Stimulated activated CD4-positive, alpha-beta T cell treated with anti-CD3 and anti-CD28 coated beads, Interleukin-15, amount 100 ng/mL, for 1 hour (primary cell): ENCODE results near the gene ALK.

ENCODE experiments used
- DNase-seq, 2 donors: peaks; one replicate each; pipeline ENCODE4 v3.0.0-alpha.2; 2020; ENCODE audit warnings: low read depth in 1 of 2, low spot score in 1 of 2

The ALK gene

GRCh38 chr2:29910465-29910864 lies 10.9 kb downstream of the ALK start:
- no peak for DNase-seq

GRCh38 chr2:29902356-29902755 lies 19.0 kb downstream of the ALK start:
- DNase-seq, result no peak

GRCh38 chr2:29900971-29901633 lies 20.3 kb downstream of the ALK start:
- DNase-seq, result no peak

- no peak for DNase-seq
Observed at GRCh38 chr2:29898999-29899398, 22.4 kb downstream of the ALK start.

- DNase-seq, result no peak
Observed at GRCh38 chr2:29894822-29895614, 26.4 kb downstream of the ALK start.

- DNase-seq, result no peak
Observed at GRCh38 chr2:29892585-29893259, 28.7 kb downstream of the ALK start.

GRCh38 chr2:29881089-29881730 lies 40.2 kb downstream of the ALK start:
- no peak for DNase-seq

GRCh38 chr2:29880084-29880483 lies 41.3 kb downstream of the ALK start:
- no peak for DNase-seq

GRCh38 chr2:29879456-29879855 lies 41.9 kb downstream of the ALK start:
- no peak for DNase-seq

GRCh38 chr2:29878898-29879297 lies 42.5 kb downstream of the ALK start:
- no peak for DNase-seq

- DNase-seq, result no peak
Observed at GRCh38 chr2:29876374-29876773, 45.0 kb downstream of the ALK start.

GRCh38 chr2:29874745-29875144 lies 46.6 kb downstream of the ALK start:
- no peak for DNase-seq

- no peak for DNase-seq
Observed at GRCh38 chr2:29872870-29873269, 48.5 kb downstream of the ALK start.

- no peak for DNase-seq
Observed at GRCh38 chr2:29871541-29871940, 49.8 kb downstream of the ALK start.

GRCh38 chr2:29865512-29865911 lies 55.9 kb downstream of the ALK start:
- no peak for DNase-seq

GRCh38 chr2:29864988-29865387 lies 56.4 kb downstream of the ALK start:
- no peak for DNase-seq

- DNase-seq, result no peak
Observed at GRCh38 chr2:29855924-29856639, 65.3 kb downstream of the ALK start.

GRCh38 chr2:29850794-29851193 lies 70.6 kb downstream of the ALK start:
- no peak for DNase-seq

- no peak for DNase-seq
Observed at GRCh38 chr2:29848566-29849310, 72.6 kb downstream of the ALK start.

- DNase-seq, result no peak
Observed at GRCh38 chr2:29847886-29848285, 73.5 kb downstream of the ALK start.
